ENCODE results near the gene GTPBP6.

GTPBP6 gene, protein sequence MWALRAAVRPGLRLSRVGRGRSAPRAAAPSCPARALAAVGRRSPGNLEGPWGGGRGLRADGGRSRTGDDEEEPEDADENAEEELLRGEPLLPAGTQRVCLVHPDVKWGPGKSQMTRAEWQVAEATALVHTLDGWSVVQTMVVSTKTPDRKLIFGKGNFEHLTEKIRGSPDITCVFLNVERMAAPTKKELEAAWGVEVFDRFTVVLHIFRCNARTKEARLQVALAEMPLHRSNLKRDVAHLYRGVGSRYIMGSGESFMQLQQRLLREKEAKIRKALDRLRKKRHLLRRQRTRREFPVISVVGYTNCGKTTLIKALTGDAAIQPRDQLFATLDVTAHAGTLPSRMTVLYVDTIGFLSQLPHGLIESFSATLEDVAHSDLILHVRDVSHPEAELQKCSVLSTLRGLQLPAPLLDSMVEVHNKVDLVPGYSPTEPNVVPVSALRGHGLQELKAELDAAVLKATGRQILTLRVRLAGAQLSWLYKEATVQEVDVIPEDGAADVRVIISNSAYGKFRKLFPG

DNA sequence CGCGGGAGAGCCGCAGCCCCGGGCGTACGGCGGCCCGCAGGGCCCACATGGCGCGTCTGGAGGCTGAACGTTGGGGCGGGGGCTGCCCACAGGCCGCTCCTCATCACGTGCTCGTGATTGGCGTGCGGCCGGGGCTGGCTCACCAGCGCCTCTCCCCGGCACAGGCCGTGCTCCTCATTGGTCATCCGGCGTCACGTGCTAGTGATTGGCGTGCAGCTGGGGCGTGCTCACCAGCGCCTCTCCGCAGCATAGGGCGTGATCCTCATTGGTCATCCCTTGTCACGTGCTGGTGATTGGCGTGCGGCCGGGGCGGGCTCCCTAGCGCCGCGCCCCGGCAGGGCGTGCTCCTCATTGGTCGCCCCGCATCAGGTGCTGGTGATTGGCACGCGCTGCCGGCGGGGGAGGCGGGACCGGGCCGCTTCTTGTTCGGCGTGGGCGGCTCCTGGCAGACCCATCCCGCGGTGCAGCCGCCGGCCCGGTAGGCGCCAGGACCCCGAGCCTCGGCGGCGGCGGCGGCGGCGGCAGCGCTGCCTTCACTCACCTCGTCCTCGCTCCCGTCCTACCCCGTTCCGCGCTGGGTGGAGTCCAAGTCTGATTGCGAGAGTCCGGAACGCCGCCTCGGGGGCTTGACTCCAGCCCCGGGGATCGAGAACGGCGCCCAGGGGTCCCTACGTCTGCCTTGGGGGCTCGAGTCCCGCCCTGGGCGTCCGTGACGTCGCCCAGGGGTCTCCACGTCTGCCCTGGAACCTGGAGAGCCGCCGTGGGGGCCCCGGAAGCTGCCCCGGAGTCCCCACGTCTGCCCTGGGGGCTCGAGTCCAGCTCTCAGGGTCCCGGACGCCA, at the start of gene GTPBP6:
GTPBP6 (minus strand) TSS at position 58 of the 840 bp plus-strand sequence; CDS start at position 49, 9 bp downstream.
- peak within 1 kb of the TSS; percentile 98 for H3K27ac ChIP-seq
- TF ChIP-seq ZFX (IDR thresholded peaks at IDR 0.05; ENCODE audit: borderline replicate concordance): no peak
- TF ChIP-seq, protein P1, sequence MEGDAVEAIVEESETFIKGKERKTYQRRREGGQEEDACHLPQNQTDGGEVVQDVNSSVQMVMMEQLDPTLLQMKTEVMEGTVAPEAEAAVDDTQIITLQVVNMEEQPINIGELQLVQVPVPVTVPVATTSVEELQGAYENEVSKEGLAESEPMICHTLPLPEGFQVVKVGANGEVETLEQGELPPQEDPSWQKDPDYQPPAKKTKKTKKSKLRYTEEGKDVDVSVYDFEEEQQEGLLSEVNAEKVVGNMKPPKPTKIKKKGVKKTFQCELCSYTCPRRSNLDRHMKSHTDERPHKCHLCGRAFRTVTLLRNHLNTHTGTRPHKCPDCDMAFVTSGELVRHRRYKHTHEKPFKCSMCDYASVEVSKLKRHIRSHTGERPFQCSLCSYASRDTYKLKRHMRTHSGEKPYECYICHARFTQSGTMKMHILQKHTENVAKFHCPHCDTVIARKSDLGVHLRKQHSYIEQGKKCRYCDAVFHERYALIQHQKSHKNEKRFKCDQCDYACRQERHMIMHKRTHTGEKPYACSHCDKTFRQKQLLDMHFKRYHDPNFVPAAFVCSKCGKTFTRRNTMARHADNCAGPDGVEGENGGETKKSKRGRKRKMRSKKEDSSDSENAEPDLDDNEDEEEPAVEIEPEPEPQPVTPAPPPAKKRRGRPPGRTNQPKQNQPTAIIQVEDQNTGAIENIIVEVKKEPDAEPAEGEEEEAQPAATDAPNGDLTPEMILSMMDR (IDR thresholded peaks at IDR 0.05): peak; percentile 46

DNA sequence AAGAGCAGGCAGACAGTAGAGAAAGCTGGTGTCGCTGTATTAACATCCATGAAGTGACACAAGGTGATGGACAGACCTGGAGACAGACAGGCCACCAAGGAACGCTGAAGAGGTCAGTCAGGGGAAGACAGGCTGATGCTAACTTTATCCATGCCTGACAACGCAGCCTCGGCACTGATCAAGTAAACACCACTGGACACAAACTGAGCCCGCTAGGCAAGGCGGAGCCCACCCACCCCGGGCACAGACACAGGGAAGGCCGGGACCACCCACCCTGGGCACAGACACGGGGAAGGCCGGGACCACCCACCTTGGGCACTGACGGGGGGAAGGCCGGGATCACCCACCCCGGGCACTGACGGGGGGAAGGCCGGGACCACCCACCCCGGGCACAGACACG, 49.3 kb upstream of the GTPBP6 start:
- TF ChIP-seq, protein P1 (IDR thresholded peaks at IDR 0.05): no peak
- no peak for TF ChIP-seq ZFX (IDR thresholded peaks at IDR 0.05; ENCODE audit: borderline replicate concordance)
- H3K27ac ChIP-seq: no peak overlapping the region

DNA sequence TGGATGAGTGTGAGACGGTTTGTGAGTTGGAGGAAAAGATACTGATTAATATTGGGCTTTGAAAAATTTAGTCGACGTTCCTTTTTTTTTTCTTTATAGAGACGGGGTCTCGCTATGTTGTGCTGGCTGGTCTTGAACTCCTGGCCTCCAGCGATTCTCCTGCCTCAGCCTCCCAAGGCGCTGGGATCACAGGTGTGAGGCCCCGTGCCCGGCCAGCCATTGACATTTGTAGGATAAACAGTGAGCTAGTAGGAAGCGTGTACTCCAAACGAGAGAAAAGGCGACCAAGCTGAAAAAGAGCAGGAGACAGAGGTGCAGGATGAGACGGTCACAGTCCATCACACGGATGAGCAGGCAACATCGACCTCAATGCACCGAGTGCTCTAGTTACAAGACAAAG, 48.8 kb upstream of the GTPBP6 start:
- TF ChIP-seq, protein P1 (IDR thresholded peaks at IDR 0.05): no peak
- no peak for TF ChIP-seq ZFX (IDR thresholded peaks at IDR 0.05; ENCODE audit: borderline replicate concordance)
- H3K27ac ChIP-seq: no peak overlapping the region

DNA sequence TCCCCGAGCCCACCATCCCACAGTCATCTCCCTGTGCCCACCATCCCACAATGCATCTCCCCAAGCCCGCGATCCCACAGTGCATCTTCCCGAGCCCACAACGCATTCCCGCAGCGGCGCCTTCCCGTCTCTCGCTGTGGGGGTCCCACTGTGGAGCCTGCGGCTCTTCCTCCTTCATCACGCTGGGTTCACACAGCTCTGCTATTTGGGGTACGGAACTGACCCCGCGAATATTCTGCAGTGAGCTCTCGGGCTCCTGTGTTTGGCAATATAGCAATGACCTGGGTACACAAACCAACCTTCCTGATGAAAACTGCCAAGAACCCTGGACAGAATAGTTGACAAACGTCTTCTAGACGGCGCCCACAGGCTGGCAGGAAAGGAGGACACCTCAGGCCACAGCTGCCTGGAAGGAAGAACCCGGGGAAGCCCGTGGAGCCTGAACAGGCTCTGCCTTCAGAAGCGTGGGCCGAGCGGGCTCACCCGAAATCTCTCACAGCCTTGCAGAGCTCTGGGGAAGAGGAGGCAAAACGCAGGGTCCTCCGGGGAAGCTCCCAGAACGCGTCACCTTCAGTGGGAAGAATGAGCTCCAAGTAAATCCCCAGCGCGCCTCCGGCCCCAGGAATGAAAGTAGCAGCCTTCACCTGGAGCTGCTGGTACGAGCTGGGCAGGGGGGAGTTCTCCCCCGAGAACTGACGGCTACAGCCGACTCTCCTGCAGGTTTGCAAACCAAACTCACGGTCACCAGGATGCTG, 45.2 kb upstream of the GTPBP6 start:
- no peak for TF ChIP-seq ZFX (IDR thresholded peaks at IDR 0.05; ENCODE audit: borderline replicate concordance)
- TF ChIP-seq, protein P1 (IDR thresholded peaks at IDR 0.05): no peak
- no peak overlapping the region for H3K27ac ChIP-seq

DNA sequence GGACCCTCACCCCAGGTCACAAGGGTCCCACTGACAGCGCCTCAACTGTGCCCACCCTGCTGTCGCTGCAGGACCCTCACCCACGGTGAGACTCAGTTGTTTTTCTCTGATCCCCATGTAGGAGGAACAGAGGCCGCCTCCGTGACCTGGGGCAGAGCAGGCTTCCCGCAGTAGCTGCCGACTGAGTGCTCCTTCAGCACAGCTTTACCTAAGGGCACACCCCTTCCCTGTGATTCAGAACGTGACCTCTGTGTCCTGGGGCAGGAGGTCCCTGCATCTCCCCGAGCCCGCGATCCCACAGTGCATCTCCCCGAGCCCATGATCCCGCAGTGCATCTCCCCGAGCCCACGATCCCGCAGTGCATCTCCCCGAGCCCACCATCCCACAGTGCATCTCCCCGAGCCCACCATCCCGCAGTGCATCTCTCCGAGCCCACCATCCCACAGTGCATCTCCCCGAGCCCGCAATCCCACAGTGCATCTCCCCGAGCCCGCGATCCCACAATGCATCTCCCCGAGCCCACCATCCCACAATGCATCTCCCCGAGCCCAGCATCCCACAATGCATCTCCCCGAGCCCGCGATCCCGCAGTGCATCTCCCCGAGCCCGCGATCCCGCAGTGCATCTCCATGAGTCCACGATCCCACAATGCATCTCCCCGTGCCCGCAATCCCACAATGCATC, 44.5 kb upstream of the GTPBP6 start:
- H3K27ac ChIP-seq: no peak overlapping the region
- TF ChIP-seq, protein P1 (IDR thresholded peaks at IDR 0.05): no peak

DNA sequence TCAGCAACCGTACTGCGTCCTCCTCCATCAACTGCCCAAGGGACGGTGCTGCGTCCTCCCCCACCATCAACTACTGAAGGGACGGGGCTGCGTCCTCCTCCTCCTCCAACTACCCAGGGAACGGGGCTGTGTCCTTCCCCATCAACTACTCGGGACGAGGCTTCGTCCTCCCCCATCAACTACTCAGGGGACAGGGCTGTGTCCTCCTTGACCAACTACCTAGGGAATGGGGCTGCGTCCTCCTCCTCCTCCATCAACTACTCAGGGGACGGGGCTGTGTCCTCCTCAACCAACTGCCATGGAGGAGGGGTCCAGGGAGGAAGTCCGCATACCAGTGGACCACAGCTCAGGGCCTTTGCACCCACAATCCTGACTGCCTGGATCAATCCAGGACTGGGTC, 43.8 kb upstream of the GTPBP6 start:
- no peak overlapping the region for H3K27ac ChIP-seq
- TF ChIP-seq ZFX (IDR thresholded peaks at IDR 0.05; ENCODE audit: borderline replicate concordance): no peak
- TF ChIP-seq, protein P1 (IDR thresholded peaks at IDR 0.05): no peak
